Islet of Langerhans (tissue), 1 donor: Measurements from ENCODE around the gene TOP1.

Experiments used
- FAIRE-seq: peaks from one replicate; lab custom pipeline; 2011; peaks lifted over from hg19 to GRCh38; lab: Jason Lieb, UNC

TOP1 gene

DNA sequence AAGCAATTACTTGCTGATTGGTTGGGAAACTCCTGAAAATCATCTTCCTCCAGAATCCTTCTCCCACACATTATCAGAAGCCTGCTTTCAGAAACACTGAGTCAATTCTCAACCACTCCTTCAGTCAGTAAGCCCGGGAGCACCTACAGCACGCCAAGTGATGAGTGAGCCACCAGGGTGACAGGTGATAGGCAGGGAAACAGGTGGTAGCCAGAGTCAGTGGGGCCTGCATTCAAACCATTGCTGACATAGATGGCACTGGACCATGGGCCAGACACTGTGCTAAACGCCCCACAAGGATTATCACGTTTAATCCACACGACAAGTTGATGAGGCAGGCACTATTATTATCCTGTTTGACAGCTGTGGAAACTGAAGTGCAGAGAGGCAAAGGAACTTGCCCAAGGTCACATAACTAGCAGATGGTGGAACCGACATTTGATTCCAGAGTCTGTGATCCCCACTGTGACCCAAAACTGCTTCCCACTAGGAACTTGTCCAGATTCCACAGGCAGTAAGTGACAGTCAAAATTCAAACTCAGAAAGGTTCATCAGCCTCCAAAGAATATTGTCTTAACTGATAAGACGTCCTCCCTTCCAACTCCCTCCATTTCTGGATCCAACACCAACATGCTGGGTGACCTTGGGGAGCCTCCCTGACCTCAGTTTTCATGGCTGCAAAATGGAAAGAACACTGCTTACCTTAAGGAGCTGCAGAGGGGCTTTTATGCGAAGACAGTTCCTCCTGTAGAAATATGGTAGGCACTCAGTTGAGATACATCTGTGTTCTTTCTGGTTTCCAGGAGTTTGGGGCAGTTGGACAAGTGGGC lies 23.9 kb upstream of the TOP1 start:
- FAIRE-seq, result no peak

DNA sequence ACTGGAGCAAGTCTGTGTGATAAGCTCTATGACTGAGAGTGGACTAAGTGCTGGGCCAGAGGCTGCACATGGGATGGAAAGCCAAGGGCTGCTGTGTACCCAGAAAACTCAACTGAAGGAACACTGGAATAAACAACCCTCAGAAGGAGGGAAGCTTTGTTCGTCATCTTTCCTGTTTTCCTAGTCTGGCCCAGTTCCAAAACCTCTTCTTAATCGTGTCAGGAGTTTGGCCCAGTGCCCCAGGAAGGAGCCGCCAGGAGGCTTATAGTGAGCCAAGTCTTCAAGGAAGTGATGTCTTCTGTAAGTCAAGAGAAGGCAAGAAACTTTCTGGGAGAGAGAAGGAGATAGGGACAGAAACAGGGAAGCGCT lies 23.3 kb upstream of the TOP1 start:
- no peak for FAIRE-seq

DNA sequence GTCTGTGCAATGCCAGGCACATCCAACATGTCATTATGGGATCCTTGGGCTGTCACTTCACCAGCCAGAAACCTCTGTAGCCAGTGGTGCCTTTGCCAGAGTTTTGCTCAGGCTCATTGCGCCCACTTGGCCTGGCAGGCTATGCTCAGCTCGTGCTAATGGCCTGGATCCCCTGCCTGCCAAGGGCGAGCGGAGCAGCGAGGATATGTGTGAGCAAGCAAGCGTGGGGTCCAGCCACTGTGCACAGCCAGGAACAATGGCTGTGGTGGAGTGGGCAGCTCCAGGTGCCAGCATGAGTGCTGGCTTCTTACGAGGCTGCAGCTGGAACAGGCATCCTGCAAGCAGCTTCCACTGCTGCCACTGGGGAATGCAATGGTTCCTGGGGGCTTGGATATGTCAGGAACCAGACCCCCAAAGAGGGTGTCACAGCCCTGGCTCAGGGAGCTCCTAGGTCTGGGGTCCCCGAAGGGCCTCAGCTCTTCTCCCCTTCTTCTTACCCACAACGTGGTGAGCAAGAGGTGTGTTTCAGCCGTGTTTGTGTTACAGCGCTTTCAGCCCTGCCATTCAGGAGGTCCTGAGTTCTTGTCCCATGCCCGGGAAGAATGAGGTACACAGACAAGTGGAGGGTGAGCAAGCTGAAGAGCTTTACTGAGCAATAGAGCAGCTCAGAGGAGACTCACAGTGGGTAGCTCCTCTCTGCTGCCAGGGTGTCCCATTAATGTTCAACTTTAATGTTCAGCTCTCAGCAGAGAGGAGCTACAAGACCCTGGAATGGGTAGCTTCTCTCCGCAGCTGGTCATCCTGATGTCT lies 22.3 kb upstream of the TOP1 start:
- no peak for FAIRE-seq

DNA sequence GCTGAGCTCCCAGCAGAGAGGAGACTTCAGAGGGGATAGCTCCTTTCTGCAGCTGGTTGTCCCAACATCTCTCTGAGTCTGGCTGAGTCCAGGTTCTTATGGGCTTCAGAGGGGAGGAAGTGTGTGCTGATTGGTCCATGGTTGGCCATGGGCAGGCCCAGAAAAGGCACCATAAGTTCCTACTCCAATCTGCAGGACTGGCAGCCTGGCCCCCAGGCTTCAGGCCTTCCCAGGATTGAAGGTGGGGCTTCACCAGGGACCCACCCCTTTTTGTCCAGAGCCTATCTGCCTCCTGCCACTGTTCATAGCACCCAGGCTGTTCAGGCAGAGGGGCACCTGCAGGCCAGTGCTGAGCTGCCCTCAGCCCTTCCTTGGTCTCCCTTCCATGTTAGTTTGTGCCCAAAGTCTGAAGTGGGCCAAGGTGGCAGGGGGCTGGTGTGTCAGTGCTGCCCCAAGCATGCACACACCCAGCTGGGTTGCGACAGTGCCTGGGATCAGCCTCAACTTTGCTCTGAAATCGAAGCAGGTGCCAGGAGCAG lies 21.6 kb upstream of the TOP1 start:
- no peak for FAIRE-seq

DNA sequence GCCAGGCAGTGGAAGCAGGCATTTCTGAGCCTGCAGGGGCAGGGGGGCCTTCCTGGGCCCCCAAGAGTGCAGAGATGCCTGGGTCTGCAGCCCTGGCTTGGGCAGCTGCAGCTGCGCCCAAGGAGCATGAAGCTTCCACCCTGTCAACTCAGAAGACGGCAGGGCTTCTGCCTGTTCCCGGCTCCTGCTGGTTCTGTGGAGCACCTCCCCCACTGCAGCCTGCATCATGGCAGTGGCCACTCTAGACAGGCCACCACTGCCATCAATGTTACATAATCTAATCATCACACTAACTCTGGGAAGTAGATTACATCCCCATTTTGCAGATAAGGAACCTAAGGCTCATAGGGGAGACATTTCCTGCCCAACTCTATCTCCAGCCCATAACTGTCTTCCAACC lies 21.1 kb upstream of the TOP1 start:
- no peak for FAIRE-seq

DNA sequence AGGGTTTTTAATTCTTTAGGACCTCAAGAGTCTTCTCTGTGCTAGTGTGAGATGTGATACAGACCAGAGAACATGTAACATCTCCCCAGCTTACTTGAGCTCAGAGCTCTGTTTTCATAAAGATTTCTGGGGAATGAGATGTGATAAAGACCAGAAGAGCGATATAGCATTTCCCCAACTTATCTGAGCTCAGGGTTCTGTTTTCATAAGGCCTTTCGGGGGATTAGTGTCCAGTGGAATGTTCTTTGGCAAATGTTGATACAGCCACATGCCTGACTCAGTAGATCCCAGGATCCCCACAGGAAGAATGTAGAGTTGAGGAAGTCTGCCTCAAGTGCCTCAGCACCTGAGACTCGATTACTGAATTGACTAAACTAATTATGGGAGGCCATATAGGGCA lies 18.7 kb upstream of the TOP1 start:
- no peak for FAIRE-seq

DNA sequence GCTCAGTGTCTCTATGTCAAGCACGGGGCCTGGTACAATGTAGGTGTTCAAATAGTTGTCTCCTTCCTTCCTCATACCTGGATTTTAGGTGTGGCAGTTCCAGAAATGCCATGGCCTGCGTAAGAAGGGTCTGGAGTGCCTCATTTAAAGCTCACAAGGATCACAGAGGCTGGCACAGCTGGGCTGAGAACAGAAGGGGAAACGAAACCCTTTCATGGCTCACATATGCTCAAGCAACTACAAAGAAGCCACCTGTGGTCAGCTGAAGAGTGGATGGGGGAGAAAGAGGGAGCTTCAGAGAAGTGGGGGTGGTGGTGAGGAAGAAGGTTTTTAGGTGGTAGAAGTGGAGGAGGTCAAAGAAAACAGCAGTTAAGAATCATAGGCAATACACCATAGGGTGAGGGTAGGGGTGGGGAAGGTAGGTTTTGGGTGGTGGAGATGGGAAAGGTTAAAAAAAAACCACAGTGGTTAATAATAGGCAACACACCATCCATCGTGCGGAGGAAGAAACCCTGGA lies 17.0 kb upstream of the TOP1 start:
- FAIRE-seq, result no peak

DNA sequence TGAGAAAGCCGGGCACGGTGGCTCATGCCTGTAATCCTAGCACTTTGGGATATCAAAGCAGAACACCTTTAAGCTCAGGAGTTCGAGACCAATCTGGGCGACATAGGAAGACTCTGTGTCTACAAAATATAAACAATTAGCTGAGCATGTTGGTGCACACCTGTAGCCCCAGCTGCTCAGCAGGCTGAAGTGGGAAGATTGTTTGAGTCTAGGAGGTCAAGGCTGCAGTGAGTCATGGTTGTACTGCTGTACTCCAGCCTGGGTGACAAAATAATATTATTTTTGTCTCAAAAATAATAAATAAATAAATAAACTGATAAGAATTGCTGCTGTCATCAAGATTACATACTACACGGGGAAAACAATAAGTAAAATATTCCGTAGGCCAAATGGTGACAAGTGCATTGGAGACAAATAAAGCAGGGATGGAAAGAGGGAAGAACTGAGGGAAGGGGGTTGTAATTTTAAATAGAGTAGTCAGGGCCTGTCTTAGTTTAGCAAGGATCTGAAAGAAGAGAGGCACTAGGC lies 14.0 kb upstream of the TOP1 start:
- FAIRE-seq, result no peak

DNA sequence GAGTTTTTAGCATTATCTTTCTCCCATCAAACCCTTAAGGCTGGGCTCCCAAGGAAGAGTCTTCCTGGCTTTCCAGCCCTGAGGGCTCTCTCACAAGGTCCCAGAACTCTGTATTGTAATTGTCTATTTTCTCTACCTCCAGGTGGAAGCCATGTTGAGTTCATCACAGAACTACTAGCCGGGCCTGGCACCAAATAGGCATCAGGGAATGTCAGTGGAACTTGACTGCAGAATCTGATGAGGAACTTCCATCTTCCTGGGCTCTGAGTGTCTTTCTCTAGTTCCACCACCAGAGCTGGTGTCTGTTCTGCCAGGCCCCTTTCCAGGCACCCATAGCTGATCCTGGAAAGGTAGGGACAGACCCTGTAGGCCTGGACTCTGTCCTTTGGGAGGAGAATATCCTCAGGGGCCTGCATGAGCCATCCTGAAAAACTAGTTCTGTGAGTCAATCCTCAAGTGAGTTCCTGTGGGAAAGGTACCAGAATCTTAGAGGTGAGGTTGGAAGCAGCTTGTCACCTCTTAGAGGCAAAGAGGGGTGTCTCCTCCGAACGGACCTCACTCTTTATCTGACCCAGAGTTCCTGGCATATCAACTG lies 11.1 kb upstream of the TOP1 start:
- no peak for FAIRE-seq

DNA sequence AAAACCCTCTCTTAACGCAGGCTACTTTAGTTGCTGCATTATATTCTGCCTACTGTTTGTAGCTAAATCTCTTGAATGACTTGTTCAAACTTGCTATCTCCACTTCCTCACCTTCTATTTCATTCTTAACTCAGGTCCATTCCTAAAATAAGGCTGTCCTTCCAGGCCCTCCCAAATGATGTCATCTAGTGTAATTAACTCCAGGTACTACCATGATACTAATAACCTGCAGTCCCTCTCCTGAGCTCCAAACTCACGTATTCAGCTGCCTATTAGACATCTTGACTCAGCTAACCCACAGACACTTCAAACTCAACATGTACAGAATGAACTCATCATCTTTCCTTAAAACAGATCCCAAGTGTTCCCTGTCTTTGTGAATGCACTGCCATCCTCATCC lies 10.5 kb upstream of the TOP1 start:
- no peak for FAIRE-seq

DNA sequence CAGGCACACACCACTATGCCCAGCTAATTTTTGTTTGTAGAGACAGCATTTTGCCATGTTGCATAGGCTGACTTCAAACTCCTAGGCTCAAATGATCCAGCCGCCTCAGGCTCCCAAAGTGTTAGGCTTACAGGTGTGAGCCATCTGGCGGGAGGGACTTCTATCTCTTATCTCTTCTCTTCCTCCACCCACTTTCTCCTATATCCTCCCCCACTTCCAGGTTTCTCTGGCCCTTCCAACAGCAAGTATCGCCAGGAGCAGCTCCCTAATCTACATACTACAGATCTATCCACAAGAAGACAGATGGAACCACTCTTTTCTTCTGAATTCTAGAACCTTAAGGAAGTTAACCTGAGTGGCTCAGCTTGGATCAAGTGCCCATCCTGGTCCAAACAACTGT lies 5.1 kb upstream of the TOP1 start:
- no peak for FAIRE-seq

DNA sequence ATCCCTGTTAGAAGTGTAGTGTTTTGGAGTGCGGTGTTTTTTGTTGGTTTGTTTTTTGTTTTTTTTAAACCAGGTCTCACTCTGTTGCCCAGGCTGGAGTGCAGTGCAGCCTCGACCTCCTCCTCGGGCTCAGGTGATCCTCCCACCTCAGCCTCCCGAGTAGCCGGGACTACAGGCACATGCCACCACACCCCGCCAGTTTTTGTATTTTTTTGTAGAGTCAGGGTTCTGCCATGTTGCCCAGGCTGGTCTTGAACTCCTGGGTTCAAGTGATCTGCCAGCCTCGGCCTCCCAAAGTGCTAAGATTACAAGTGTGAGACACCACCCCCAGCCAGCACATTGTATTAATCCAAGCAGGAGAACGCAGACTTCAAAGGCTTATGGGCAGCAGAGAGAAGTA lies 1.3 kb upstream of the TOP1 start:
- FAIRE-seq, result no peak

DNA sequence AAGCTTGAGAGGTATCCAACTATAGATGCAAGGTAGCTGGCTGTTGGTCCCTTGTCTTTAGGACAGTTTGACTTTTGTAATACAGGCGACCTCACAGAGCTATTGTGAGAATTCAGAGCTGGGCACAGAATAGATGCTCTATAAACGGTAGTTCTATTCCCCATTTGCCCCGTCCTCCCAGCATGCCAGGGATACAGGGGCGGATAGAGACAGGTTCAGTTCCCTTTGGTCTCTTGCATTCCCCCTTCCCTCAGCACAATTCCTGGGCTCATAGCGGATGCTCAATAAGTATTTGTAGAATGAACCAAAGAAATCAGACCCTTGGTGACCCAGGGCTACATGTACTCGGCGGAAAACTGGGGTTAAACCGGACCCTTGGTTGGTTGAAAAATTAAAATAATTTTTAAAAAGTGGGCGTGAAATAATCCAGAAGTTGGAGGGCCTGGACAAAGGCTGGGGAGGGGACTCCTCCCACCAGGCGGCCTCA lies 707 bp upstream of the TOP1 start:
- no peak for FAIRE-seq

DNA sequence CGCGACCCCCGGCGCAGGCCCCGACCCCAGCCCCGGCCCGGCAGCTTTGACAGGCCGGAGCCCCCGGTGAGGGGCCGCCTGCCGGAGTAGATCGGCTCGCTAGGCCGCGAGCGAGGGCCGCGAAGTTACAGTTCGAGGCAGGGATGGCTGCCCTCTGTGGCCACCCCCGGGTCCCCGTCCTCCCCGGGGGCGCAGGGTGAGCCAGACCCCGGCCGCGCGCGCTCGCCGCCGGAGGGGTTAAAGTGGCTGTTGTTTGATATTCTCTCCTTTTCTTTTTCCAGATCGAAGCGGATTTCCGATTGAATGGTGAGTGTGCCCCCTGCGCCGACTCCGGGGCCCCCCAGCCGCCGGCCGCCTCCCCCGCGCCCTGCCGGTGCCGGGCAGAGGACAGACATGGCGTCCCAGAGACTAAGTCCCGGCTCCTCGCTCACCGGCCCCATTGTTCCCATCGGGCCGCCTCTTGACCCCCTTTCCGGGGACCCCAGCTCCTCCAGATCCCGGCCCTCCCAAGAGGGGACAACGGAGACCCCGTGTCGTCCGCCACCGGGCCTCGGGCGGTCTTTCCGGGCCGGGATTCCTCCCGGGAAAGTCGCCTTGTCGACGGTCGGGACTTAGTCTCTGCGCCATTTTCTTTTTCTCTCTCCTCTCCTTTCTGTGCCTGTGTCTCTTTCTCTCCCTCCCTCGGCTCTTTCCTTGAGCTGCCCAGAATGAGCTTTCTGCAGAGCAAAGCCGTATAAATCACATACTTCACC lies 704 bp downstream of the TOP1 start:
- no peak for FAIRE-seq

DNA sequence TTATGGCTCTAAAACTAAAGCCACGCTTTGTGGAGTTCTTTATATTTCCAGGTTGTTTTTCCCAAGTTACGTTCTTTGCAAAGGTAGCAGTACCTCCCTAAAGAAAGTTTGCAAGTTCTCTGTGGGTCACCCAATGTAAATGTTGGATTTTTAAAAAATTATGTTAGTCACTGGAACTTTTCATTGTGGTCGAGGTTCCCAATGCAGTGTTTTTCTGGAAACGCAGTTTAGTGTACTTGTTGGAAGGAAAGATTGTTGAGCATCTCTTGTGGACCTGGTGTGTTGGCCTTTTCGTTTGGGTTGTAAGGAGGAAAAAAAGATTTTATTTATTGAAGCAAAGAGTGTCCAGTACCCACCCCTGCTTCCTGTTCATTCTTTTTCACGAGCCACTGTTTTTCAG lies 1.4 kb downstream of the TOP1 start:
- no peak for FAIRE-seq

DNA sequence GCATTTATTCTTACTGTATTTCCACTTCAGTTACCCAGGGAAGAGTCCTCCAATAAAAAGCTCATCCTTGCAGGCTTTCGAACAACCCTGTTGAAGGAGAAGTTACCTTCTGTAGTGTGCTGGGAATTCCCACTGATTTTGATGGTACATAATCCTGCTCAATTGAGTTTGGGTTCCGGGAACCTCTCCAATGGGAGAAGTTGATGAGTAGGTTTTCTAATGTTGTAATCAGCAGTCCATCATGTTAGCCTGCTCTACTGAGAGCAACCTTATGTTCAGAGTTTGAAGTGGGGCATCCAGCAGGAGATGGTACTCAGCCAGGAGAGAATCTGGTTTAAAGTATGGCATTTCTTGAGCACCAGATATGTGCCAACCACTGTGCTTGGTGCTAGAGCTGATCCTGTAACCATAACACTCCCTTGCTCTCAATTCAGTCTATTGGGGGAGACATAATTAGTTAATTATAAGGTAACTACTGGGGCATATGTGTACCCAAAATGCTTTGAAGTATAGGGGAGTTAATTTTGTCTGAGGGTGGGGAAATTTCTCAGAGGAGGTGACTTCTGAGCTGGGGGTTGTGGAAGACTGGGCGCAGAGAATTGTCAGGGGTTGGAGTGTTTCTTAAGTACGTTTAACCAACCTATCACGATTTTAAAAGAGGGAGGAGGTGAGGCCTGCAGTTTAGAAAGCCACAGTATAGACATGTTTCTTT lies 2.1 kb downstream of the TOP1 start:
- no peak for FAIRE-seq

DNA sequence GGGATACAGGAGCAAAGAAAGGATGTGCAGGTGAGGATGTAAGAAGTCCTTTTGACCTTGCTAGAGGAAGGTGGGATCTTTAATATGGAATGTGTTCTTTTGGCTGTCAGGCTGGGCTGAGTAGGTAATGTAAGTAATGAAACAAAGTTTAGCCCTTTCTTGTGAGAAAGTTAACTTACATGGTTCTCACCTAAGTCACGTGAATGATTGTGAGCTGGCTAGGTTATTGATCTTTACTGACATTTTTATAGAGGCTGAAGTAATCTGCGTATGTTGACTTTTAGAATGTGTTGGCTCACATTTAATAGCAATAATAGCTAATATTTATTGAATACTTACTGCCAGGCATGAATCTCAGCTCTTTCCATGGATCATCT lies 2.6 kb downstream of the TOP1 start:
- no peak for FAIRE-seq

DNA sequence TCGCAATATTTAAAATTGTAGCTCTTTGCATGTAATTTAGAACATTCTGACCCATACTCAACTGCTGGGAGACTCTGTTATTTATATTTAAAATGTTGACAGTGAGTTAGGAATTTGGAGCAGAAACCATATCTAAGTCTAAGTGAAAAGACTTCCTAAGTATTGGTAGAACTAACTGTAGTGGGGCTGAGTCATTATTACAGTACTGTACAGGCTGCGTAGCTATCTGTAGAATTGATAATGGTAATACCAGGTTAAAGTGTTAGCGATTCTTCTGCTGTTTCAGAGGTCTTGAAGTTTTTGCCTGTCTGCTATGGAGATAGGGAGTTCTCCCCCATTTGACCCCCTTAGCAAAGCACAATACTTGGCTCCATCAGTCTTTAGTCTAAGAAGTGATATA lies 3.6 kb downstream of the TOP1 start:
- FAIRE-seq, result no peak

DNA sequence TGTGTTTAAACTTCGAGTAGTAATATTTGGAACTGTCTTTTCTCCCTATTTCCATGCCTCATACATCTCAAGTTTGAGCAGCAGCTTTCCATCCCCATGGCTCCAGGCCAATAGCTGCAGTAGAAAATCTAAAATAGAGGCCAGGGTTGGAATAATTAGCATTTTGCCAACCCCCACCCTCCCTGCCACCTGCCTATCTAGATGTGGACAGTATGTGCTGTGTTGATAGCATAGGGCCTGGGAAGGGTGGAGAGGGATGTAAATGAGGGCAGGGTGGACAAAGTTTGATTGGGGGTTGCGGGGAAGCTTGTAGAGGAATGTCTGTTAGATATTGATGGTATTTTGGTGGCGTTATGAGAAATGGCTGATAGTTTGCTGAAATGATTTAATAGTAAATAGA lies 5.6 kb downstream of the TOP1 start:
- FAIRE-seq, result no peak

DNA sequence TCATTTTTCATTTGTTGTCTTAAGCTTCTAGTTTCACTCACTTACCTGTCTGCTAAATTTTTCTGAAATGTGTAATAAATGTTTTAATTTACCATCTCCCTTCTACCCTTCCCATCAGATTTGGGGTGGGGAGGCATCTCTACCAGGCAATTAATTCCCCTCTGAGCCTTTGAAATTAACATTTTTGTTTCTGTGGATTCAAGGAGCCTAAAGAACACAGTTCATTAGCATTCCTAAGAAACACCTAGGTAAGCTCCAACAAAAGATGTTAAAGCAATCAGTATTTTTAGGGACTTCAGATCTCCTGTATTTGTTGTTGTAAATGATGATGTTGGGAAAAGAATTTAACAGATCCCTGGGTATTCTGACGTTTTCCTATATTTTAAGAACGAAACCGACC lies 6.6 kb downstream of the TOP1 start:
- FAIRE-seq, result no peak

DNA sequence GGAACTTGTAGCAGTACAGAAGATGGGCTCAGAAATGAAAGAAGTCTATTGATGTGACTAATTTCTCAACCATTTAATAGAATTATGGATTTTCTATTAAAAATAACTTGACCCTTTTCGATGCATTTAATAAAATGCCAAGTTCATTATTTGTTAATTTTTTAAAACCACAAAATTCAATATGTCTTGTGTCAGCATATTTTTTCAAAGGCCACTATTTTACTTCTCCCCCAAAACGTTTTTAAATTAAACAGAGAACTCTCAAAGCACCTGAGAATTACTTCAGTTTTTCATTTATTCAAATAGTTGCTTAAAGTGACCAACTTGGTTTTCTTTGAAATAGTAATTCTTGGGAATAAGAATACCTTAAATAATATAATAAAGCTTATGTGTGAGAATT lies 8.6 kb downstream of the TOP1 start:
- no peak for FAIRE-seq
